NCI-H460 (cell line): Measurements from ENCODE around the gene ANO10. TPM values are rescaled to one million over a fixed set of nuclear protein-coding genes. Genes with fewer than 3 reads are reported as not detected.
A peak's percentile ranks its signal among the peaks of the same experiment; 100 is the strongest.
"Not testable (repeated sequence)": the region's sequence is repeated elsewhere in the genome, so short reads cannot be mapped to it uniquely, and the experiment has no call there.

Source experiments
- DNase-seq: peaks from one replicate; pipeline ENCODE4 v3.0.0-alpha.2; 2016; ENCODE audit warnings: low read depth; ENCODE audit errors: extremely low read depth
- total RNA-seq: library from RNA; depleted of rRNA; stranded (reverse); fragments of >200 nt; shearing (Covaris generic); gene quantifications from 2 replicates; pipeline ENCODE4 v1.2.3, GENCODE V29; 2014

The ANO10 gene
- total RNA-seq, 1 experiment from 2014 or later: 11.1 TPM

- no peak for DNase-seq
Measured at GRCh38 chr3:43525941-43526607, 95.7 kb downstream of the ANO10 start.

GRCh38 chr3:43525386-43525785 lies 96.4 kb downstream of the ANO10 start:
- no peak for DNase-seq

- no peak for DNase-seq
Measured at GRCh38 chr3:43523454-43524053, 98.3 kb downstream of the ANO10 start.

- no peak for DNase-seq
Measured at GRCh38 chr3:43522727-43523362, 99.0 kb downstream of the ANO10 start.

GRCh38 chr3:43521941-43522340 lies 99.9 kb downstream of the ANO10 start:
- DNase-seq: no peak

GRCh38 chr3:43518515-43518914 lies 103.3 kb downstream of the ANO10 start:
- DNase-seq: not testable (repeated sequence)

- no peak for DNase-seq
Measured at GRCh38 chr3:43515970-43516635, 105.7 kb downstream of the ANO10 start.

- DNase-seq: no peak
Measured at GRCh38 chr3:43515208-43515917, 106.4 kb downstream of the ANO10 start.

GRCh38 chr3:43512754-43513404 lies 108.9 kb downstream of the ANO10 start:
- DNase-seq: no peak

- no peak for DNase-seq
Measured at GRCh38 chr3:43506644-43507043, 115.2 kb downstream of the ANO10 start.

GRCh38 chr3:43505351-43505750 lies 116.5 kb downstream of the ANO10 start:
- no peak for DNase-seq

- DNase-seq: peak; percentile 17
Measured at GRCh38 chr3:43503067-43503728, 118.6 kb downstream of the ANO10 start.

GRCh38 chr3:43499256-43499655 lies 122.6 kb downstream of the ANO10 start:
- no peak for DNase-seq

GRCh38 chr3:43497905-43498365 lies 123.9 kb downstream of the ANO10 start:
- DNase-seq: peak; percentile 1

- DNase-seq: no peak
Measured at GRCh38 chr3:43497422-43497821, 124.4 kb downstream of the ANO10 start.

- DNase-seq: no peak
Measured at GRCh38 chr3:43496740-43497375, 125.0 kb downstream of the ANO10 start.

GRCh38 chr3:43492932-43493331 lies 128.9 kb downstream of the ANO10 start:
- DNase-seq: not testable (repeated sequence)

GRCh38 chr3:43491807-43492206 lies 130.0 kb downstream of the ANO10 start:
- not testable (repeated sequence) for DNase-seq

- no peak for DNase-seq
Measured at GRCh38 chr3:43490640-43491185, 131.1 kb downstream of the ANO10 start.
